GM21367 (cell line): ENCODE results near the gene MSLN.

Experiments used
- ATAC-seq: cut with Tn5 transposase; IDR thresholded peaks from one replicate; pipeline ENCODE4 v1.9.1; 2021; ENCODE audit not compliant: unreplicated experiment

MSLN gene

DNA sequence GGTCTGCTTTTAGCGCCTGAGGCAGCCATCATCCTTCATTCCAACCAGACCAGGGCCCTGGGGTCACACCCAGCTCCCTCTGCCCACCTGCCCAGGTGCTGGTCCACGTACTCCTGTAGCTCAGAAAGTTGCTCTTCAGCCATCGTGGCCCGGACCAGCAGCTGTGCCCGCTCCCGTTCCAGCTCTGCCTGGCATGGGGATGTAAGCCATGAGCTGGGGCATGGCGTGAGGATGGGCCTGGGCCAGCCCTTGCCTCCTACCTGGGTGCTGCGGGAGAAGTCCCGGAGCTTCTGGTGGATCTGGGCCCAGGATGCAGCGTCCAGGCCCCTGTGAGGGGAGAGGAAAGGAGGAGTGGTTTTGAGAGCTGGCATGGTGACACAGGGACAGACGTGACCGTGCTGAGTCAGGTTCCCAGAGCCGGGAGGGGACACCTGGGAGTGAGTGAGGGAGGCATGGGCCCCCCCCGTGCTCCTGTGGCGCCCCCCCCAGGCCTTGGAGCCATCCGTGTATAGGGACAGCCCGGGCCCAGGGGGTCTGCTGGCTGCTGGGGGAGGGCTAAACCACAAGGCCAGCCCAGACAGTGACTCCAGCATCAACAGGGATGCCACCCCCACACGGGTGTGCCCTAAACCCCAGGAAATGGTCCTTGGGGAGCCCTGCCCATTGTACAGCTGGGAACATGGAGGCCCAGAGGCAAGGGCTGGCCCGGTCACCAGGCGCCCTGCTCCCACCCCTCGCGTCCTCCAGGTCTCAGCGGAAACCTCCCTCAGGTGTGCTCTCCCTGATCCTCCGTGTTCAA is 37.5 kb upstream of the MSLN start:
- no peak for ATAC-seq

DNA sequence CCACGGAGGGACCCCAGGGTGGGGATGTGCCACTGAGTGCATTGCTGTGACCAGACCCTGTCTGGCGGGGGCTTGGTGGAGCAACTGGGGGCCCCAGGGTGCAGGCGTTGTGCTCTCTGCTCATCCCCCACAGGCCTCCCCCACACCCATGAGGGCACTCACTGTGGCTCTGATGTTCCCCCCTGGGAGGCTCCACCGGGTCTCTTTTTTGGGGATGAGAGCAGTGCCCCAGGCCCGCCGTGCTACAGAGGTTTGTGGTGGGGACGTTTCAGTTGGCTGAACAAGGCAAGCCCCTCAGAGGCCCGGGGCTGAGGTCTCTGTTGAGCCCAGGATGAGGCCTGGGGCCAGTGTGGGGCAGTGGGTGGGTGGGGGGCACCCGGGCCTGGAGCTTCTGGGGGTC is 36.8 kb upstream of the MSLN start:
- ATAC-seq: no peak

DNA sequence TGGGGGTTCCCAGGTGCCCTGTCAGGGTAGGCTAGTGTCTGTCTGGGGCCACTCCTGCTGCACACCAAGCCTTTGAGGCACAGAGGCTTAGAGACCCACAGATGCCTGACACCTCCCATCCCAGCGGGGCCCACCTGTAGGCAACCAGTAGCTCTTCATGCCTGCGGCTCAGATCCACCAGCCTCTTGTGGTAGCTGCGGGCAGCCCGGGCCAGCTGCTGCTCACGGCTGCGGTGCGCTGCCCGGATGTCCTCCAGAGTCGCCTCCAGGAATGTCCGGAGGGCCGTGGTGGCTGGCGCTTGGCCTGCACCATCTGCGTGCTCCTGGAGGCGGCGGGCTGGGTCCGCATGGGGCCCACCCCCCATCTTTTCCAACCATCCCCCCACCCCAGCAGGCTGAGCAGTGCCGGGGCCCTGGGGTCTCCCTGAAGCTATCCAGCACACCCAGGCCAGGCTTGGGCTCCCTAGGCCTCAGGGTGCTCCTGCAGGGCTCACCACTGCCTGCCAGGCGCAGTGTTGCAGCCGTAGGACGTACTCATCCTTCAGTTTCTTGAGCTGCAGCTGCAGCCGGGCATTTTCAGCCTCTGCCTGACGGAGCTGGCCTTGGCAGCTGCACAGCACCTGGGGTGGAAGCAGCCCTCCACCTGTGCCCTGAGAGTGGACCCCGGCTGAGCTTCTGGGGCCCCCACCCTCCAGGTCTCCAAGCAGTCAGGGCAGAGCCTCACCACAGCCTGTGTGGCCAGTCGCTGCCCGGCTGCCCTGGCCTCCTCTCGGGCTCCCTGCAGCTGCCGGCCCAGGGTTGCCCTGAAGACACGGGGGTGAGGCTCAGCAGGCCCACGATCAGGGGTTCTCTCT is 36.1 kb upstream of the MSLN start:
- no peak for ATAC-seq

DNA sequence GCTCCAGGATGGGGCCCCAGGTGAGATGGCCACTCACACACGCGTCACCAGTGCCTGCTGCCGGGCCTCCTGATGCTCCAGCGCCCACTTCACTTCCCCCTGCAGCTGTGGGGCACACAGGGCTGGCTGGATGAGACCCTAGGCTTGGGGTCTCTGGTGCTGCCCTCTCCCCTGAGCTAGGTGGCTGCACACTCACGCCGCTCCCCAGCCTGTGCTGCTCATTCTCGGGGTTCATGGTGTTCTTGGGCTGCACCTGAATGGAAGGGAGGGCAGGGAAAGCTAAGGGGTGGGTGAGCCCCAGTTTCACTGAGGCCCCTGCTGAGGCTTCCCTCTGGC is 35.5 kb upstream of the MSLN start:
- no peak for ATAC-seq

DNA sequence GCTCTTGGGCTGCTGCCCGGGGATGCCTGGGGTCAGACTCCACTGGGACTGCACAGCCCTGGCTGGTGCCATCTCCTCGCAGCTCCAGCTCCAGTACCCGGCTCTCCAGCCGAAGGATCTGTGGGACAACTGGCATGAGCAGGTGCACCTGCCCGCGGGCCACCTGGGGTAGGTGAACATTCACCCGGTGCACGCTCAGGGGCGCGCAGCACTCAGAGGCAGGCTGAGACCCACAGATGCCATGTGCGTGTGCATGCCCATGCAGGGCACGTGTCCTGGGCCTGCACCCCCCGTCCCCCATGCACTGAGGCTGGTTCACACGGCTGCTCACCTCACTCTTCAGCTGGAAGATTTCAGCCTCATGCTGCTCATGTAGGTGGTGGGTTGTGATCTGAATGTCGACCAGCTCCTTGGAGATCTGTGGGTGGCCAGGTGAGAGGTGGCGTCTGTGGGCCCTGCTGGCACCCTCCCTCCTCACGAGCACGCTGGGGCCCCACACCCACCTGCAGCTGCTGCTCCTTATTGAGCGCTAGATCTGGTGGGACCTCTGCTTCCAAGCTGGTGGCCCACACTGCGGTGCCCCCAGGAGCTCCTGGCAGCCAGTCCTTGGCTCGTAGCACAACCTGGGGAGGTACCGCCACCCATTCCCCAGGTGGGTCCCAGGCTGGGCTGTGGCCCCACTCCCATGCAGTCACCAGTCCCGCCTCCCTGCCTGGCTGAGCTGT is 34.9 kb upstream of the MSLN start:
- ATAC-seq: no peak

DNA sequence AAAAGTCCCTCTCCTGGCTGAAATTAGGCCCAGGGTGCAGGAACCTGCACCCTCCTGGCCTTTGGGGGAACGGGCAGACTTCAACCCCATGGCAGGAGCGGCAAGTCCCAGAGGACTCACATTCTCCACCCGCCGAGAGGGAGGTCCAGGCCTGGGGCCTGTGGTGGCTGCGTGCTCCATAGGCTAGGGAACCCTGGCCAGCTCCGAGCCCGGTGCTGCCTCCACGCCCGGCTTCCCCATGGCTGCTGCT is 34.4 kb upstream of the MSLN start:
- no peak for ATAC-seq

DNA sequence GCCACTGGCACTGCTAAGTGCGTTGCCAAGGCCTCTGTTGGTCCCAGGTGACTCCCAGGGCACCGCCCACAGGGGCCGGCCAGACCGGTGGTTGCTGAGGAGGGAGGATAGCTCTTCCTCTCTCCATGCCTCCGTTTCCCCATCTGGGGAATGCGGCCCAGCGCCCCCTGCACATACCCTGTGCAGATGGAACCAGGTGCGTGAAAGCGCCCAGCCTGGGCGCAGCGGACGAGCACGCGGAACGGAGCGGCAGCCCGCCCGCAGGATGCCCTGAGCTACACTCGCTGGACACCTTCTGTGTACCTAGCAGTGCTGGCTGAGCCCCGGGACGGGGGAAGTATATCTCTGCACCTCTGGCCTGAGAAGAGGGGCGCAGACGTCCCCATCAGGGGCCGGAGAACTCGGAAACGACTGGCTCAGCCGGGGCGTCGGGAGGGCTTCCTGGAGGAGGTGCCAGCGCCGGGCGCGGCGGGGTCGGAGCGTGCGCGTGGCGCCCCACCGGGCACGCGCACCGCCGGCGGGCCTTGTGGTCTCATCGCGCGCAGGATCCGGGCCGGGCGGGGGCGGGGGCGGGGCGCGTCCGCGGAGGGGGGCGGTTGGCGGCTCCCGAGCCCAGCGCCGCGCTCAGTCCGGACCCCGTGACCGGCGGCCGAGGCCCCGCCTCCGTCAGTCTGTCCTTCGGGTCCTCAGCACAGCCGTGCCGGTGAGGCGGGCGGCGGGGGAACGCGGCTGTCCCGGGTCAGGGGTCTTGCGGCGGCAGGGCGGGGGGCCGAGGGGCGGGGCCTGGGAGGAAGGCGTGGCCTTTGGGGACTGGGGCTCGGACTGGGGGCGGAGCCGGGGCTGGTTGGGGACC is 33.9 kb upstream of the MSLN start, which contains the start of the genes CCDC78 and HAGHL:
Gene CCDC78, minus strand, starts transcription at position 6 of the 853 bp plus-strand sequence. CDS start 76 bp downstream, outside the sequence.
Gene HAGHL, plus strand, starts transcription at position 669 of the 853 bp plus-strand sequence. CDS start 404 bp downstream, outside the sequence.
- no peak for ATAC-seq

DNA sequence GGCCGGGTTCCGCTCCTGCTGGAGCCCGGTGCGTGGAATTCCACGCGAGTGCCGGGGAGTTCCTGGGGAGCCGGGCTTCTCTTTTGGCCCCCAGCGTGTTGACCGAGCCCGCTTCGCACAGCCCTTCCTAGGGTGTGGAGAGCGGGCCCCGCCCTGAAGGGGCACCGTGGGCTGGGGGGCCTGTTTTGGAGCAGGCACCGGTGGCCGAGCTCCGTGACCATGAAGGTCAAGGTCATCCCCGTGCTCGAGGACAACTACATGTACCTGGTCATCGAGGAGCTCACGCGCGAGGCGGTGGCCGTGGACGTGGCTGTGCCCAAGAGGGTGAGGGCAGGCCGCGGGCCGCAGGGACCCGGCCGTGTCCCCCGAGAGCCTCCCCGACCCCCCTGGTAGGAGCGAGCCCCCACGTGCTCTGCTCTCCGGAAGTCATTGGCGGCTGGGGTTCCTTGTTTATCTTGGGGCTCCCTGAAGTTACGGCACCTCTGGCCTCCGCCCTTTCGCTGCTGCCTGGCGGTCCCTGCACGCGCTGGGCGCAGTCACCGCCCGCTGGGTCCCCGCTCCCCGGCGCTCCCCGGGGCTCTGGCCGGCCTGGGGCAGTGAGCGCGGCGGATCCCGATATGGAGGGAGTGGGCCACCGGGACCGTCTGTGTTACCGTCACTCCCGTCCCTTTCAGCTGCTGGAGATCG is 33.1 kb upstream of the MSLN start:
- ATAC-seq: no peak

DNA sequence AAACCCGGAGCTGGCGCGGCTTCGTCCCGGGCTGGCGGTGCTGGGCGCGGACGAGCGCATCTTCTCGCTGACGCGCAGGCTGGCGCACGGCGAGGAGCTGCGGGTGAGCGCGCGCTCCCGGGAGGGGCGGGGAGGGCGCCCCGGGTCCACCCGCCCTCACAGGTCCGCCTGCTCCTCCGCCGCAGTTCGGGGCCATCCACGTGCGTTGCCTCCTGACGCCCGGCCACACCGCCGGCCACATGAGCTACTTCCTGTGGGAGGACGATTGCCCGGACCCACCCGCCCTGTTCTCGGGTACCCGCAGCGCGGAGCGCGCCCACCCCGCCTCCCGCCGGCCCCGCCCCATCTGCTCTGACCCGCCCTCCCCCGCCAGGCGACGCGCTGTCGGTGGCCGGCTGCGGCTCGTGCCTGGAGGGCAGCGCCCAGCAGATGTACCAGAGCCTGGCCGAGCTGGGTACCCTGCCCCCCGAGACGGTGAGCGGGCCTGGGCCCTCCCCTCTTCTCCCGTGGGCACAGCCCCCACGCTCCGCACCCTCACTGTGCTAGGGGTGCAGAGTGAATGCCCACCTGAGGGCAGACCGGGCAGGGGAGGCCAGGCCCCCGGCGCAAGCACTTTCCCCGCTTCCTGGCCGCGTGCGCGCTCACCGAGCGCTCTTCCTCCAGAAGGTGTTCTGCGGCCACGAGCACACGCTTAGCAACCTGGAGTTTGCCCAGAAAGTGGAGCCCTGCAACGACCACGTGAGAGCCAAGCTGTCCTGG is 32.2 kb upstream of the MSLN start:
- ATAC-seq: no peak

DNA sequence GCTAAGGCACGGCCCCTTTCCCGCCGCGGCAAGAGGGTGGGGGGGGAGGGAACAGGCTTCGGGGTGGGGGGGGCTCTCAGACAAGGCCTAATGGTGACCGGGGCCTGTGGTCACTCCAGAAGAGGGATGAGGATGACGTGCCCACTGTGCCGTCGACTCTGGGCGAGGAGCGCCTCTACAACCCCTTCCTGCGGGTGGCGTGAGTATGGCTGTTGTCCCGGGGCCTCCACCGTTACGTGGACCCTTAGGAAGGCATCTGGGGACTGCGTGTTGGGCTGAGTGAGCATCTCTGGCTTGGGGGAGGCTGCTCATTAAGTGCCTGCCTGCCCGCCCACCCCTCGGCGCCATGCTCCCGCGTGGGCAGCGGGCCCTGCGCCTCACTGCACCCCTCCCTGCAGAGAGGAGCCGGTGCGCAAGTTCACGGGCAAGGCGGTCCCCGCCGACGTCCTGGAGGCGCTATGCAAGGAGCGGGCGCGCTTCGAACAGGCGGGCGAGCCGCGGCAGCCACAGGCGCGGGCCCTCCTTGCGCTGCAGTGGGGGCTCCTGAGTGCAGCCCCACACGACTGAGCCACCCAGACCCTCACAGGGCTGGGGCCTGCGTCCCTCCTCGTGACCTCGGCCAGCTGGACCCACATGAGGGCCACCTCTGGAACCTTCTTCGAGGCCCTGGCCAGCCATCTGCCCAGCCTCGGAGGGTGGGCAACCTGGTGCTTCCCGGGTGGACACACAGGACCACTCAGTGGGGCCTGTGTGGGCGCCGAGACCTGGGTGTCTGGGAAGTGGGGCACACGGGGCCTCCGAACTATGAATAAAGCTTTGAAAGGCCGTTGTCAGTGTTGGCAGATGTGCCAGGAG is 31.4 kb upstream of the MSLN start:
- ATAC-seq: no peak

DNA sequence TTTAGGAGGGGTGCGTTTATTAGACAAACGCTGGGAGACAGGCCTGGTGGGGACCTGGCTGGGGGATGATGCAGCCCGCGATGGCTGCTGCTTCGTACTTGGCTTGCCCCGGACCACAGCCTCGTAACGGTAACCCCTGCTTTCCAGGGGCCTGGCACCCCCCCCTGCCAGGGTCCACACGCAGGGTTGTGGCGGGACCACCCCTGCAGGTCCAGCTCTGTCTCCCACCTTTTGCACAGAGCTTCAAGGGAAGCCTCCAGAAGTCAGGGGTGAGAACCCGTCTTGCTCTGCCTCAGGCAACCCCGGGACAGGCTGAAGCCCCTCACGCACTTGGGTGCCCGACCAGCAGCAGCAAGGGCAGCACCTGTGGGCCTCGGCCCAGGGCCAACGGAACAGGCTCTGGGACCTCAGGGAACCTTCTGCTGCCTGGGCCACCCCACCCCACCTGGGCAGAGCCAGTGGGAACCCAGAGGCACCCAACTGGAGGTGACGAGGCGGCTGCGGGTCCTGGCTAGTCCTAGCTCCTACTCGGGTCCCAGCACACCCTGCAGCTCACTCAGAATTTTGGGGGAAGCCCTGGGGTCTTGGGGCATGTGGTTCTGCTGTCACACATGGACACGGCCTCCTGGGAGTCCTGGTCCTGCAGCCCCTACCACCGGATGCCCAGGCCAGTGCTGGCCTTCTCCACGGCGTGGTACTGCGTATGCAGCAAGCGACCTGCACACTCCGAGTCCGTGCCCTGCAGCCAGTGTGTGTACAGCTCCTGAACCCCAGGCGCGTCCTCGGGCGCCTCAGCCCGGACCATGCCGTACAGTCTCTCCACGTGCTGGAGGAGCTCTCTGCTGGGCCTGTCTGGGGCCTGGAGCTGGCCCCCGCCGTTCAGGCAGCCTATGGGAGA is 30.5 kb upstream of the MSLN start:
- ATAC-seq: no peak

DNA sequence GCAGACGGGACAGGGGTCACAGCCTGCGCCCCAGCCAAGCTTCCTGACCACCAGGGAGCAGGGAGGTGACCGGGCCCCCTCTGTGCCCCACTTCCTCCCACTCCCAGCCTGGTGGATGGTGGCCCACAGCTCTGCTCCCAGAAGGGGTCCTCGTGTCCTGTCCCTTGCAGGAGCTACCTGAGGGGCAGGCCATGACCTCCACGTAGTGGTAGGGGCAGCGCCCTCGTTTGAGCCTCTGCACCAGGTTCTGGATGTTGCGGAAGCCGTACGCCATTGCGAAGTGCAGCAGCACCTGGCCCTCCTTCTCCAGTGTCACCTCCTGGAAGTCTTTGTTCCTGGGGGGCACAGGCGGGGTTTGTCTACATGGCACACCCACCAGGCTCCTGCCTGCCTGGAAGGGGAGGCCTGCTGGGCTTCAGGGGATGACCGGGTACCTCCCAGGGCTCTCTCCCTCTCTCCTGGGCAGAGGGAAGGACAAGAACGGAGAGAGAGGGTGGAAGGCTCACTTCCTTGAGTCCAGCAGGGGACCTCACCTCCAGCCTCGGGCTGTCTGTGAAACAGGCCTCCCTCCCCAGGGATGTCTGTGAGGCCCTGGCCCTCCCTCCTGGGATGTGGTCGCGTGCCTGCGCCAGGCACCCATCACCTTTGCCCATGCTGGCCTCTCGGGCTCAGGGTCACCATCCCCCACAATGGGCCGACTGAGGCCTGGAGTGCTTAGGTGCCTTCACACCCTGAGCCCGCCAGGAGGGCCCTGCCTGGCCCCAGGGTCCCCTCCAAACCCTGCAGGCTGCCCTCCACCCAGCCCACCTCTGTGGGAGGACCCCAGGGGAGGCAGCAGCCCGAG is 29.6 kb upstream of the MSLN start:
- ATAC-seq: no peak

DNA sequence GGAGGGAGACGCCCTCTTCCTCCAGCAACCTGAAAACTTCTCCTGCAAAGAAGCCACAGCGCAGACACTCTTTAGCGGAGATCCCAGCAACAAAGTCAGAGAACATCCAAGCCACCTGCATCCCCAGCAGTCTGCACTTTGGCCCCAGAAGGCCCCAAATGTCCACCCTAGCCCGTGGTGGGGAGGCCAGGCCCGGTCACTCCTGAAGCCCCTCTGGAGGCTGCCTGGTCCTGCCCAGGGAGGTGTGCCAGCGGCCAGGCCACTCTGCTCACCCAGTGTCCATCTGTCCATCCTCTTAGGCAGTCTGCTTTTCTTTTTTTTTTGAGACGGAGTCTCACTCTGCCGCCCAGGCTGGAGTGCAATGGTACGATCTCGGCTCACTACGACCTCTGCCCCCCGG is 28.2 kb upstream of the MSLN start:
- ATAC-seq: no peak

DNA sequence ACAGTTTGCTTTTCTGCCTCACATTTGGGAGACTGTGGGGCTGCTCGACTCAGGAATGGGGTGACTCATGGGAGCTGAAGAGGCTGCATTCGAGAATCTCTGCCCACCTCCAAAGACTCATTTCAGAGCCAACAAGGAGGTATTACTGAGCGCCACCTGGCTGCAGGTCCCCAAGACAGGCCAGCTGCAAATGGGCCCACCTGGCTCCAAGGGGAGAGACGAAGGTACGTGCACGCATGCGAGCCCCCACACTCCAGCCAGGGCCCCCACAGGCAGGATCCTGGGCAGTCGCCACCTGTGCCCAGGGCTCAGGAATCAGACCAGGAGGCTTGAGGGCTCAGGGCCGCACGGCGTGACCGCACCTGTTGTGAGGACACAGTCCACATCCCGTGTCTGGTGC is 27.6 kb upstream of the MSLN start:
- ATAC-seq: no peak

DNA sequence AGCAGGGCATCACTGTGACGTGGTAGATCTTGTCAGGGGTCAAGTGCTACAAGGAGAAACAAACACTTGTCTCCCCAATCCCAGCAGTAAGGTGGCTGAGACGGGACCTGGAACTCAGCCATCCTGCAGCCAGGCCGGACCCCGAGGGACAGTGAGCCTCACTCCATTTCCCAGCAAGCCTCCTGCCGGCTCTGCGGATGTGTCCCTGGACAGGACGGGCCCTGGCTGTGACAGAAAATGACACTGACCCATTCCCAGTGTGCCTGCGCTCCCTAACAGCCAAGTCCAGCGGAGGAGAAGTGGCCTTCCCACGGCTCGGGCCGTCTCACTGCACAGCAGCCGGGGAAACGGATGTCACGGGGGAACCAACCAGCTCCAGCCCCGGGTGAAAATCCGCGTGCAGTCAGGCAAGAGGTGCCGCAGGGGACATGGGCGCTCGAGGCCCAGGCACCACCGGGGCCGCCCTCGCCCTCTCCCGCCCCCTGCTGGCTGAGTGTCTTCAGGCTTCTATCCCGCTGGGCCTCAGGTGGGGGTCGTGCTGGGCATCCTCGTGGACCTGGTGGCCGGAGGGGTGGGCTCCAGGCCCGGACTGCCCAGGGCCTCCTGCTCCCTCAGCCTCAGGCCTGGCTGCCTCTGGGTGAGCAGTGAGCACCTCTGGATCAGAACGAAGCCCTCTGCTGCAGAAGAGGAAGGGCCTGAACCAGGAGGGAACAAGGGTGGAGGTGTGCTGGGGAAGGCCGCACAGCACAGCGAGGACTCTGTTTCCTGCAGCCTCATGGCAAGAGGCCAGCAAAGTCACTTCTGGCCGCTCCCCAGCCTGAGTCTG is 26.9 kb upstream of the MSLN start:
- ATAC-seq: no peak
